HEK293 (cell line): ENCODE data around the gene FKBP5.

Source experiments
- CTCF ChIA-PET: fragments of 350-600 bp; formaldehyde crosslinking; extraction: SDS; loops from one replicate; lab custom pipeline; 2021; ENCODE audit warnings: antibody characterized with exemption; lab: Yijun Ruan, JAX
- POLR2A ChIA-PET: fragments of 300-600 bp; formaldehyde crosslinking; extraction: SDS; loops from one replicate; lab custom pipeline; 2020; ENCODE audit warnings: antibody characterized with exemption, inconsistent platforms; lab: Yijun Ruan, JAX
- H3K27ac ChIP-seq: fragments of 200-500 bp; sonication (Bioruptor generic); 2 replicates; pipeline ENCODE4 v1.5.1; 2014; ENCODE audit warnings: low read depth, low read length, control low read depth, inconsistent platforms; ENCODE audit errors: extremely low read depth
- H3K36me3 ChIP-seq, 2 experiments: fragments of 200-500 bp in 1 of 2; sonication (Bioruptor generic) in 1 of 2; 1 replicate in 1 of 2; 2 replicates in 1 of 2; pipeline ENCODE4 v1.5.1; 2014 to 2017; ENCODE audit warnings: inconsistent platforms in 2 of 2, low read length in 2 of 2; ENCODE audit not compliant: control insufficient read depth in 2 of 2, insufficient read depth in 1 of 2
- H3K4me1 ChIP-seq: fragments of 200-500 bp; sonication (Bioruptor generic); 2 replicates; pipeline ENCODE4 v1.5.1; 2014; ENCODE audit warnings: mild to moderate bottlenecking, low read length, inconsistent platforms; ENCODE audit not compliant: control insufficient read depth, insufficient read depth
- H3K4me3 ChIP-seq: 2 replicates; pipeline ENCODE4 v1.5.1; 2011; ENCODE audit warnings: low read depth, mild to moderate bottlenecking, control low read depth, low read length, moderate library complexity
- H3K9me3 ChIP-seq: fragments of 200-500 bp; sonication (Bioruptor generic); 2 replicates; pipeline ENCODE4 v1.5.1; 2014; ENCODE audit warnings: low read depth, low read length, inconsistent platforms; ENCODE audit not compliant: control insufficient read depth, insufficient read depth
- HOXD13 ChIP-seq: sonication (generic); formaldehyde crosslinking; IDR thresholded peaks from 2 replicates; pipeline ENCODE4 v1.8.0; 2022; ENCODE audit warnings: missing genetic modification reagents, borderline replicate concordance
- KLF1 ChIP-seq: fragments of 450-650 bp; formaldehyde crosslinking; IDR thresholded peaks from 2 replicates; pipeline ENCODE4 v1.5.1; 2016; ENCODE audit warnings: missing biosample characterization, missing genetic modification characterization
- MYNN ChIP-seq: fragments of 450-650 bp; formaldehyde crosslinking; IDR thresholded peaks from 2 replicates; pipeline ENCODE4 v1.5.1; 2016; ENCODE audit warnings: missing biosample characterization, missing genetic modification characterization, borderline replicate concordance
- PRDM1 ChIP-seq: fragments of 450-650 bp; formaldehyde crosslinking; IDR thresholded peaks from 2 replicates; pipeline ENCODE4; 2016; ENCODE audit warnings: missing biosample characterization, missing genetic modification characterization
- SALL2 ChIP-seq: fragments of 450-650 bp; formaldehyde crosslinking; IDR thresholded peaks from 2 replicates; pipeline ENCODE4 v1.5.0; 2017; ENCODE audit warnings: missing biosample characterization, mild to moderate bottlenecking, missing genetic modification characterization, borderline replicate concordance
- WT1 ChIP-seq: fragments of 450-650 bp; formaldehyde crosslinking; IDR thresholded peaks from 2 replicates; pipeline ENCODE4 v1.5.1; 2016; ENCODE audit warnings: missing biosample characterization, missing genetic modification characterization
- ZEB2 ChIP-seq: fragments of 450-650 bp; formaldehyde crosslinking; IDR thresholded peaks from 2 replicates; pipeline ENCODE4 v1.5.1; 2016; ENCODE audit warnings: missing biosample characterization, missing genetic modification characterization
- ZNF146 ChIP-seq: fragments of 450-650 bp; formaldehyde crosslinking; IDR thresholded peaks from 2 replicates; pipeline ENCODE4 v1.5.1; 2016; ENCODE audit warnings: missing biosample characterization, missing genetic modification characterization
- ZNF19 ChIP-seq: fragments of 450-650 bp; formaldehyde crosslinking; IDR thresholded peaks from 2 replicates; pipeline ENCODE4; 2016; ENCODE audit warnings: missing biosample characterization, missing genetic modification characterization, low read depth
- ZNF292 ChIP-seq: fragments of 450-650 bp; formaldehyde crosslinking; IDR thresholded peaks from 2 replicates; pipeline ENCODE4 v1.5.1; 2016; ENCODE audit warnings: low read depth, missing biosample characterization, missing genetic modification characterization, borderline replicate concordance
- ZNF510 ChIP-seq: fragments of 450-650 bp; formaldehyde crosslinking; IDR thresholded peaks from 2 replicates; pipeline ENCODE4 v1.5.1; 2018; ENCODE audit warnings: mild to moderate bottlenecking, missing genetic modification characterization, missing biosample characterization; ENCODE audit not compliant: insufficient replicate concordance
- ZNF544 ChIP-seq: fragments of 450-650 bp; formaldehyde crosslinking; IDR thresholded peaks from 2 replicates; pipeline ENCODE4 v1.5.0; 2017; ENCODE audit warnings: missing biosample characterization, missing genetic modification characterization
- ZNF626 ChIP-seq: fragments of 450-650 bp; sonication (Bioruptor Pico); formaldehyde crosslinking; IDR thresholded peaks from 2 replicates; pipeline ENCODE4 v1.5.1; 2018; ENCODE audit warnings: missing biosample characterization, missing genetic modification characterization, inconsistent platforms
- ZXDB ChIP-seq: fragments of 450-650 bp; formaldehyde crosslinking; IDR thresholded peaks from 2 replicates; pipeline ENCODE4 v1.5.1; 2016; ENCODE audit warnings: missing biosample characterization, missing genetic modification characterization
- TF ChIP-seq, protein P1 (sequence below): fragments of 450-650 bp; formaldehyde crosslinking; IDR thresholded peaks from 2 replicates; pipeline ENCODE4 v1.5.1; 2016; ENCODE audit warnings: missing biosample characterization, missing genetic modification characterization
- TF ChIP-seq, protein P2 (sequence below): fragments of 450-650 bp; formaldehyde crosslinking; IDR thresholded peaks from 2 replicates; pipeline ENCODE4 v1.5.1; 2016; ENCODE audit warnings: missing biosample characterization, missing genetic modification characterization, low read depth
- TF ChIP-seq, protein P3 (sequence below): fragments of 450-650 bp; formaldehyde crosslinking; IDR thresholded peaks from 2 replicates; pipeline ENCODE4 v1.5.1; 2017; ENCODE audit warnings: missing biosample characterization, missing genetic modification characterization
- TF ChIP-seq, protein P4 (sequence below): fragments of 450-650 bp; formaldehyde crosslinking; IDR thresholded peaks from 2 replicates; pipeline ENCODE4 v1.5.1; 2016; ENCODE audit warnings: missing biosample characterization, missing genetic modification characterization
- TF ChIP-seq, protein P5 (sequence below): fragments of 450-650 bp; formaldehyde crosslinking; IDR thresholded peaks from 2 replicates; pipeline ENCODE4 v1.5.1; 2016; ENCODE audit warnings: missing biosample characterization, missing genetic modification characterization, borderline replicate concordance
- TF ChIP-seq, protein P6 (sequence below): fragments of 450-650 bp; formaldehyde crosslinking; IDR thresholded peaks from 2 replicates; pipeline ENCODE4 v1.5.1; 2016; ENCODE audit warnings: missing biosample characterization, missing genetic modification characterization
- TF ChIP-seq, protein P7 (sequence below): fragments of 450-650 bp; formaldehyde crosslinking; IDR thresholded peaks from 2 replicates; pipeline ENCODE4 v1.5.1; 2016; ENCODE audit warnings: missing biosample characterization, missing genetic modification characterization
- TF ChIP-seq, protein P8 (sequence below): fragments of 450-650 bp; formaldehyde crosslinking; IDR thresholded peaks from 2 replicates; pipeline ENCODE4 v1.5.1; 2016; ENCODE audit warnings: missing biosample characterization, missing genetic modification characterization, low read depth

Gene FKBP5

DNA sequence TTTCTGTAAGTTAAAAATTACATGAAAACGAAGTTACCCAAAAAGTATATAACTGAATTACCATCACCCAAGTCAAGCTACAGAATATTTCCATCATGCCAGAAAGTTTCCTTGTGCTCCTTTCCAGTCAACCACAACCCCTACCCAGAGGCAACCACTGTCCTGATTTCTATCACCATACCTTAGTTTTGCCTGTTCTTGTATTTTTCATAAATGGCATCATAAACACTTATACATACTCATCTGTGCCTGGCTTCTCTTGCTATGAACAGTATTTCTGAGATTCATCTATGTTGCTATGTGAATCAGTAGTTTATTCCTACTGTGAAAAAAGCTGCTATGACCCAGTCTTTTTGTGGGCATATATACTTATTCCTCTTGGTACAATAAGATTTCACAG lies 7.4 kb downstream of the FKBP5 start (continued):
- TF ChIP-seq, protein P1, sequence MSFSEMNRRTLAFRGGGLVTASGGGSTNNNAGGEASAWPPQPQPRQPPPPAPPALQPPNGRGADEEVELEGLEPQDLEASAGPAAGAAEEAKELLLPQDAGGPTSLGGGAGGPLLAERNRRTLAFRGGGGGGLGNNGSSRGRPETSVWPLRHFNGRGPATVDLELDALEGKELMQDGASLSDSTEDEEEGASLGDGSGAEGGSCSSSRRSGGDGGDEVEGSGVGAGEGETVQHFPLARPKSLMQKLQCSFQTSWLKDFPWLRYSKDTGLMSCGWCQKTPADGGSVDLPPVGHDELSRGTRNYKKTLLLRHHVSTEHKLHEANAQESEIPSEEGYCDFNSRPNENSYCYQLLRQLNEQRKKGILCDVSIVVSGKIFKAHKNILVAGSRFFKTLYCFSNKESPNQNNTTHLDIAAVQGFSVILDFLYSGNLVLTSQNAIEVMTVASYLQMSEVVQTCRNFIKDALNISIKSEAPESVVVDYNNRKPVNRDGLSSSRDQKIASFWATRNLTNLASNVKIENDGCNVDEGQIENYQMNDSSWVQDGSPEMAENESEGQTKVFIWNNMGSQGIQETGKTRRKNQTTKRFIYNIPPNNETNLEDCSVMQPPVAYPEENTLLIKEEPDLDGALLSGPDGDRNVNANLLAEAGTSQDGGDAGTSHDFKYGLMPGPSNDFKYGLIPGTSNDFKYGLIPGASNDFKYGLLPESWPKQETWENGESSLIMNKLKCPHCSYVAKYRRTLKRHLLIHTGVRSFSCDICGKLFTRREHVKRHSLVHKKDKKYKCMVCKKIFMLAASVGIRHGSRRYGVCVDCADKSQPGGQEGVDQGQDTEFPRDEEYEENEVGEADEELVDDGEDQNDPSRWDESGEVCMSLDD, result no peak
- TF ChIP-seq, protein P2, sequence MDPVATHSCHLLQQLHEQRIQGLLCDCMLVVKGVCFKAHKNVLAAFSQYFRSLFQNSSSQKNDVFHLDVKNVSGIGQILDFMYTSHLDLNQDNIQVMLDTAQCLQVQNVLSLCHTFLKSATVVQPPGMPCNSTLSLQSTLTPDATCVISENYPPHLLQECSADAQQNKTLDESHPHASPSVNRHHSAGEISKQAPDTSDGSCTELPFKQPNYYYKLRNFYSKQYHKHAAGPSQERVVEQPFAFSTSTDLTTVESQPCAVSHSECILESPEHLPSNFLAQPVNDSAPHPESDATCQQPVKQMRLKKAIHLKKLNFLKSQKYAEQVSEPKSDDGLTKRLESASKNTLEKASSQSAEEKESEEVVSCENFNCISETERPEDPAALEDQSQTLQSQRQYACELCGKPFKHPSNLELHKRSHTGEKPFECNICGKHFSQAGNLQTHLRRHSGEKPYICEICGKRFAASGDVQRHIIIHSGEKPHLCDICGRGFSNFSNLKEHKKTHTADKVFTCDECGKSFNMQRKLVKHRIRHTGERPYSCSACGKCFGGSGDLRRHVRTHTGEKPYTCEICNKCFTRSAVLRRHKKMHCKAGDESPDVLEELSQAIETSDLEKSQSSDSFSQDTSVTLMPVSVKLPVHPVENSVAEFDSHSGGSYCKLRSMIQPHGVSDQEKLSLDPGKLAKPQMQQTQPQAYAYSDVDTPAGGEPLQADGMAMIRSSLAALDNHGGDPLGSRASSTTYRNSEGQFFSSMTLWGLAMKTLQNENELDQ (tag by site-specific recombination), result no peak
- TF ChIP-seq ZXDB (tag by site-specific recombination) (no peak), ZNF292 (no peak)
- TF ChIP-seq, protein P3, sequence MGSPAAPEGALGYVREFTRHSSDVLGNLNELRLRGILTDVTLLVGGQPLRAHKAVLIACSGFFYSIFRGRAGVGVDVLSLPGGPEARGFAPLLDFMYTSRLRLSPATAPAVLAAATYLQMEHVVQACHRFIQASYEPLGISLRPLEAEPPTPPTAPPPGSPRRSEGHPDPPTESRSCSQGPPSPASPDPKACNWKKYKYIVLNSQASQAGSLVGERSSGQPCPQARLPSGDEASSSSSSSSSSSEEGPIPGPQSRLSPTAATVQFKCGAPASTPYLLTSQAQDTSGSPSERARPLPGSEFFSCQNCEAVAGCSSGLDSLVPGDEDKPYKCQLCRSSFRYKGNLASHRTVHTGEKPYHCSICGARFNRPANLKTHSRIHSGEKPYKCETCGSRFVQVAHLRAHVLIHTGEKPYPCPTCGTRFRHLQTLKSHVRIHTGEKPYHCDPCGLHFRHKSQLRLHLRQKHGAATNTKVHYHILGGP, result no peak

DNA sequence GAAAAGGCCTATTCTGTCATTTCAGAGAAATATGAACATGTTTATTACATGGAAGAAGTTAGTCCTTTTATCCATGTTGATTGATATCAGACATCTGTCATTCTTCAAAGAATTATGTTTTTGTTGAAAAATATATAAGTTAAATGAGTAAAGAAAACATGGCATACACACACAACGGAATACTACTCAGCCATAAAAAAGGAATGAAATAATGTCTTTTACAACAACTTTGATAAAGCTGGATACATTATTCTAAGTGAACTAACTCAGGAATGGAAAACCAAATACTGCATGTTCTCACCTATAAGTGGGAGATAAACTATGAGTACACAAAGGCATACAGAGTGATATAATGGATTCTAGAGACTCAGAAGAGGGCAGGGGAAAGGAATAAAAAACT lies 9.3 kb downstream of the FKBP5 start:
- peaks cover 0 to 14% of the 10 kb centered on the region in 2 experiments; a peak in 1 of 3 replicates for H3K36me3 ChIP-seq
- H3K27ac ChIP-seq, result no peak overlapping the region
- H3K4me3 ChIP-seq, result no peak overlapping the region
- ChIA-PET CTCF (interaction anchor here (0.6 to 2.3 kb wide), 5 partner anchors 12 to 57 kb away, joined by 3 to 8 read pairs (median 4); partner anchors contain the start of gene ARMC12), POLR2A (no interaction called here)
- no peaks in the 10 kb centered on the region for H3K9me3 ChIP-seq
- H3K4me1 ChIP-seq, result peaks cover 16% of the 10 kb centered on the region; the same call in 1 of the 2 replicates
- TF ChIP-seq MYNN (tag by site-specific recombination), result no peak
- TF ChIP-seq ZNF19 (tag by site-specific recombination), result no peak
- no peak for TF ChIP-seq ZEB2 (tag by site-specific recombination)
- TF ChIP-seq KLF1 (tag by site-specific recombination), result no peak
- TF ChIP-seq ZNF146 (tag by site-specific recombination), result peak; percentile 95
- no peak for TF ChIP-seq HOXD13 (CRISPR knock-in tag)
- TF ChIP-seq ZNF626 (tag by site-specific recombination), result no peak
- TF ChIP-seq SALL2 (tag by site-specific recombination), result no peak
- TF ChIP-seq, protein P4, sequence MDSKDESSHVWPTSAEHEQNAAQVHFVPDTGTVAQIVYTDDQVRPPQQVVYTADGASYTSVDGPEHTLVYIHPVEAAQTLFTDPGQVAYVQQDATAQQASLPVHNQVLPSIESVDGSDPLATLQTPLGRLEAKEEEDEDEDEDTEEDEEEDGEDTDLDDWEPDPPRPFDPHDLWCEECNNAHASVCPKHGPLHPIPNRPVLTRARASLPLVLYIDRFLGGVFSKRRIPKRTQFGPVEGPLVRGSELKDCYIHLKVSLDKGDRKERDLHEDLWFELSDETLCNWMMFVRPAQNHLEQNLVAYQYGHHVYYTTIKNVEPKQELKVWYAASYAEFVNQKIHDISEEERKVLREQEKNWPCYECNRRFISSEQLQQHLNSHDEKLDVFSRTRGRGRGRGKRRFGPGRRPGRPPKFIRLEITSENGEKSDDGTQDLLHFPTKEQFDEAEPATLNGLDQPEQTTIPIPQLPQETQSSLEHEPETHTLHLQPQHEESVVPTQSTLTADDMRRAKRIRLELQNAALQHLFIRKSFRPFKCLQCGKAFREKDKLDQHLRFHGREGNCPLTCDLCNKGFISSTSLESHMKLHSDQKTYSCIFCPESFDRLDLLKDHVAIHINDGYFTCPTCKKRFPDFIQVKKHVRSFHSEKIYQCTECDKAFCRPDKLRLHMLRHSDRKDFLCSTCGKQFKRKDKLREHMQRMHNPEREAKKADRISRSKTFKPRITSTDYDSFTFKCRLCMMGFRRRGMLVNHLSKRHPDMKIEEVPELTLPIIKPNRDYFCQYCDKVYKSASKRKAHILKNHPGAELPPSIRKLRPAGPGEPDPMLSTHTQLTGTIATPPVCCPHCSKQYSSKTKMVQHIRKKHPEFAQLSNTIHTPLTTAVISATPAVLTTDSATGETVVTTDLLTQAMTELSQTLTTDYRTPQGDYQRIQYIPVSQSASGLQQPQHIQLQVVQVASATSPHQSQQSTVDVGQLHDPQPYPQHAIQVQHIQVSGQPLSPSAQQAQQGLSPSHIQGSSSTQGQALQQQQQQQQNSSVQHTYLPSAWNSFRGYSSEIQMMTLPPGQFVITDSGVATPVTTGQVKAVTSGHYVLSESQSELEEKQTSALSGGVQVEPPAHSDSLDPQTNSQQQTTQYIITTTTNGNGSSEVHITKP (tag by site-specific recombination), result no peak
- TF ChIP-seq PRDM1, result no peak
- TF ChIP-seq WT1 (tag by site-specific recombination), result no peak
- no peak for TF ChIP-seq ZNF544 (tag by site-specific recombination)
- TF ChIP-seq, protein P5, sequence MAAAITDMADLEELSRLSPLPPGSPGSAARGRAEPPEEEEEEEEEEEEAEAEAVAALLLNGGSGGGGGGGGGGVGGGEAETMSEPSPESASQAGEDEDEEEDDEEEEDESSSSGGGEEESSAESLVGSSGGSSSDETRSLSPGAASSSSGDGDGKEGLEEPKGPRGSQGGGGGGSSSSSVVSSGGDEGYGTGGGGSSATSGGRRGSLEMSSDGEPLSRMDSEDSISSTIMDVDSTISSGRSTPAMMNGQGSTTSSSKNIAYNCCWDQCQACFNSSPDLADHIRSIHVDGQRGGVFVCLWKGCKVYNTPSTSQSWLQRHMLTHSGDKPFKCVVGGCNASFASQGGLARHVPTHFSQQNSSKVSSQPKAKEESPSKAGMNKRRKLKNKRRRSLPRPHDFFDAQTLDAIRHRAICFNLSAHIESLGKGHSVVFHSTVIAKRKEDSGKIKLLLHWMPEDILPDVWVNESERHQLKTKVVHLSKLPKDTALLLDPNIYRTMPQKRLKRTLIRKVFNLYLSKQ (tag by site-specific recombination), result no peak
- TF ChIP-seq ZNF510, result no peak
- TF ChIP-seq, protein P6, sequence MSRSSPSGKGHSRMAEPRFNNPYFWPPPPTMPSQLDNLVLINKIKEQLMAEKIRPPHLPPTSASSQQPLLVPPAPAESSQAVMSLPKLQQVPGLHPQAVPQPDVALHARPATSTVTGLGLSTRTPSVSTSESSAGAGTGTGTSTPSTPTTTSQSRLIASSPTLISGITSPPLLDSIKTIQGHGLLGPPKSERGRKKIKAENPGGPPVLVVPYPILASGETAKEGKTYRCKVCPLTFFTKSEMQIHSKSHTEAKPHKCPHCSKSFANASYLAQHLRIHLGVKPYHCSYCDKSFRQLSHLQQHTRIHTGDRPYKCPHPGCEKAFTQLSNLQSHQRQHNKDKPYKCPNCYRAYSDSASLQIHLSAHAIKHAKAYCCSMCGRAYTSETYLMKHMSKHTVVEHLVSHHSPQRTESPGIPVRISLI (tag by site-specific recombination), result no peak
- TF ChIP-seq, protein P7, sequence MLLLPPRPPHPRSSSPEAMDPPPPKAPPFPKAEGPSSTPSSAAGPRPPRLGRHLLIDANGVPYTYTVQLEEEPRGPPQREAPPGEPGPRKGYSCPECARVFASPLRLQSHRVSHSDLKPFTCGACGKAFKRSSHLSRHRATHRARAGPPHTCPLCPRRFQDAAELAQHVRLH, result 0 out of 2 replicates have a peak, but pooled peaks have one; percentile 10
- TF ChIP-seq, protein P8, sequence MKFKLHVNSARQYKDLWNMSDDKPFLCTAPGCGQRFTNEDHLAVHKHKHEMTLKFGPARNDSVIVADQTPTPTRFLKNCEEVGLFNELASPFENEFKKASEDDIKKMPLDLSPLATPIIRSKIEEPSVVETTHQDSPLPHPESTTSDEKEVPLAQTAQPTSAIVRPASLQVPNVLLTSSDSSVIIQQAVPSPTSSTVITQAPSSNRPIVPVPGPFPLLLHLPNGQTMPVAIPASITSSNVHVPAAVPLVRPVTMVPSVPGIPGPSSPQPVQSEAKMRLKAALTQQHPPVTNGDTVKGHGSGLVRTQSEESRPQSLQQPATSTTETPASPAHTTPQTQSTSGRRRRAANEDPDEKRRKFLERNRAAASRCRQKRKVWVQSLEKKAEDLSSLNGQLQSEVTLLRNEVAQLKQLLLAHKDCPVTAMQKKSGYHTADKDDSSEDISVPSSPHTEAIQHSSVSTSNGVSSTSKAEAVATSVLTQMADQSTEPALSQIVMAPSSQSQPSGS (tag by site-specific recombination), result no peak
